BE2C (cell line): Measurements from ENCODE around the gene CEP57L1.
"Not testable (repeated sequence)": the region's sequence is repeated elsewhere in the genome, so short reads cannot be mapped to it uniquely, and the experiment has no call there.

ENCODE experiments used
- DNase-seq: peaks from one replicate; pipeline ENCODE4 v3.0.0-alpha.2; 2020
- H3K27me3 ChIP-seq: fragments of 250-450 bp; sonication (Bioruptor Pico); 2 replicates; pipeline ENCODE4 v1.5.1; 2020; ENCODE audit warnings: mild to moderate bottlenecking
- H3K36me3 ChIP-seq: fragments of 250-450 bp; sonication (Bioruptor Pico); 2 replicates; pipeline ENCODE4 v1.5.1; 2020; ENCODE audit warnings: mild to moderate bottlenecking
- H3K4me1 ChIP-seq: fragments of 250-450 bp; sonication (Bioruptor Pico); 2 replicates; pipeline ENCODE4 v1.5.1; 2020
- H3K4me3 ChIP-seq: 2 replicates; pipeline ENCODE4 v1.5.1; 2011; ENCODE audit warnings: low read depth, low read length
- H3K9me3 ChIP-seq: fragments of 250-450 bp; sonication (Bioruptor Pico); 2 replicates; pipeline ENCODE4 v1.5.1; 2020
- TF ChIP-seq, protein P1 (sequence below): IDR thresholded peaks from 2 replicates; pipeline ENCODE4 v1.5.1; 2012; ENCODE audit warnings: mild to moderate bottlenecking, low read depth, low read length

Gene CEP57L1

GRCh38 chr6:109182578-109182977 lies 87.3 kb downstream of the CEP57L1 start:
- Histone ChIP-seq H3K27me3 (peaks cover 3% of the 10 kb centered on the region; the same call in 1 of the 2 replicates), H3K4me3 (no peak overlapping the region), H3K9me3 (no peaks in the 10 kb centered on the region), H3K4me1 (no peaks in the 10 kb centered on the region), H3K36me3 (no peaks in the 10 kb centered on the region)
- TF ChIP-seq, protein P1, sequence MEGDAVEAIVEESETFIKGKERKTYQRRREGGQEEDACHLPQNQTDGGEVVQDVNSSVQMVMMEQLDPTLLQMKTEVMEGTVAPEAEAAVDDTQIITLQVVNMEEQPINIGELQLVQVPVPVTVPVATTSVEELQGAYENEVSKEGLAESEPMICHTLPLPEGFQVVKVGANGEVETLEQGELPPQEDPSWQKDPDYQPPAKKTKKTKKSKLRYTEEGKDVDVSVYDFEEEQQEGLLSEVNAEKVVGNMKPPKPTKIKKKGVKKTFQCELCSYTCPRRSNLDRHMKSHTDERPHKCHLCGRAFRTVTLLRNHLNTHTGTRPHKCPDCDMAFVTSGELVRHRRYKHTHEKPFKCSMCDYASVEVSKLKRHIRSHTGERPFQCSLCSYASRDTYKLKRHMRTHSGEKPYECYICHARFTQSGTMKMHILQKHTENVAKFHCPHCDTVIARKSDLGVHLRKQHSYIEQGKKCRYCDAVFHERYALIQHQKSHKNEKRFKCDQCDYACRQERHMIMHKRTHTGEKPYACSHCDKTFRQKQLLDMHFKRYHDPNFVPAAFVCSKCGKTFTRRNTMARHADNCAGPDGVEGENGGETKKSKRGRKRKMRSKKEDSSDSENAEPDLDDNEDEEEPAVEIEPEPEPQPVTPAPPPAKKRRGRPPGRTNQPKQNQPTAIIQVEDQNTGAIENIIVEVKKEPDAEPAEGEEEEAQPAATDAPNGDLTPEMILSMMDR: no peak
- DNase-seq: no peak

- no peak overlapping the region for H3K4me3 ChIP-seq
- TF ChIP-seq, protein P1: no peak
- peaks cover 3% of the 10 kb centered on the region; the same call in 1 of the 2 replicates for H3K27me3 ChIP-seq
- DNase-seq: no peak
- H3K36me3 ChIP-seq: no peaks in the 10 kb centered on the region
- H3K9me3 ChIP-seq: no peaks in the 10 kb centered on the region
- no peaks in the 10 kb centered on the region for H3K4me1 ChIP-seq
Measured at GRCh38 chr6:109183109-109183650, 87.9 kb downstream of the CEP57L1 start.

GRCh38 chr6:109184638-109185037 lies 89.3 kb downstream of the CEP57L1 start:
- no peak overlapping the region for H3K4me3 ChIP-seq
- no peaks in the 10 kb centered on the region for H3K36me3 ChIP-seq
- no peaks in the 10 kb centered on the region for H3K9me3 ChIP-seq
- DNase-seq: no peak
- H3K27me3 ChIP-seq: peaks cover 3% of the 10 kb centered on the region; the same call in 1 of the 2 replicates
- TF ChIP-seq, protein P1: no peak
- no peaks in the 10 kb centered on the region for H3K4me1 ChIP-seq

DNA sequence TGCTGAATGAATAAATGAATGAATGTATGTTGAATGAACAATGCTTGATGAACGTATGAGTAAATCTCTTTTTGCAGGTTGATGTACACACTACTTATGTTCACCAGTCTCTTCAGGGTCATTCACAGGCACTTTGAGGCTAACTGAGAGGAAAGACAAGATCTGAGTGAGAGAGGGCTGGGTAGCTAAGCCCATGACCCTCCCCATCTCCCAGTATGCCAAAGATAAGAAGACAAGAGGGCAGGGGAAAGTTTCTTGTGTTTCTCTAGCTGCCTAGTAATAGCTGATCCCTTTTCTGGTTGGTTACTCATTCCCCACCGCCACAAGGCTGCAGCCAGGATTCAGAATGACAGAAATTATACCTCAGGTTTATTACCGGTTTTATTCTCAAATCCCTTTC lies 90.7 kb downstream of the CEP57L1 start:
- no peak overlapping the region for H3K4me3 ChIP-seq
- no peak for DNase-seq
- H3K36me3 ChIP-seq: no peaks in the 10 kb centered on the region
- no peaks in the 10 kb centered on the region for H3K4me1 ChIP-seq
- H3K27me3 ChIP-seq: peaks cover 3% of the 10 kb centered on the region; the same call in 1 of the 2 replicates
- TF ChIP-seq, protein P1: no peak
- H3K9me3 ChIP-seq: no peaks in the 10 kb centered on the region

DNA sequence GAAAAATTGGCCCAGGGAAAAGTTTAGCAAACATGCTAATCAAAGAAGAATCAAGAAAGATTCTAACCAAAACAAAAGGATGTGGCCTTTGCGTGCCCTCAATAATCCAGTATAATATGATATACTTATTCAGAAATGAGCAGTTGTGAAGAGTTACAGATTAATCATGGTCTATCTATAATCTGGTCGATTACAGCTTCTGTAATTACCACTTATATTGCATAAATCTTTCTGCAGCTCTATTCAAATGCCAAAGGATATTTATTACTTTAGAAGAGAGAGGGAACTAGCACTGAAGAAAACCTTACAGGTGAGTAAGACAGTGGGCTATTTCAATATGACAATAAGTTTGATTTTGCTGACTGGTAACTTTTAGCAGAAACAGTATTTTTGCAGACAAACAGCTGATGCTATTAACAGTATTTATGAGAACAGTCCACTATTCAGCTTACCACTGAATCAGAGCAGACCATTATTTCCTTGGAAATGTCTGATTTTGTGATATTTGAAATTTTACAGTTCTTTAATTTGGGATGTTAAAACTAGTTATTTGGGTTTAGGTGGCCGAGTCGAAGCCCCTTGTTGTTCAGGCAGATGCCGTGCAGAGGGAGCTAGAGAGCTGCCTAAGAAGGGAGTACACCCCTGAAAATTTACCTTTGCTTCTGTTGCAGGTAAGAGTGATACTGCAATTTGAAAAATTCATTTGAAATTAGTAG lies 92.2 kb downstream of the CEP57L1 start:
- Histone ChIP-seq H3K36me3 (no peaks in the 10 kb centered on the region), H3K27me3 (peaks cover 3% of the 10 kb centered on the region; the same call in 1 of the 2 replicates), H3K9me3 (no peaks in the 10 kb centered on the region), H3K4me3 (no peak overlapping the region), H3K4me1 (no peaks in the 10 kb centered on the region)
- peak; percentile 40 for DNase-seq
- TF ChIP-seq, protein P1: peak; percentile 98

GRCh38 chr6:109188115-109188411 lies 92.8 kb downstream of the CEP57L1 start:
- H3K27me3 ChIP-seq: peaks cover 3% of the 10 kb centered on the region; the same call in 1 of the 2 replicates
- no peaks in the 10 kb centered on the region for H3K9me3 ChIP-seq
- H3K4me1 ChIP-seq: no peaks in the 10 kb centered on the region
- H3K4me3 ChIP-seq: no peak overlapping the region
- no peak for DNase-seq
- no peaks in the 10 kb centered on the region for H3K36me3 ChIP-seq
- TF ChIP-seq, protein P1: no peak

DNA sequence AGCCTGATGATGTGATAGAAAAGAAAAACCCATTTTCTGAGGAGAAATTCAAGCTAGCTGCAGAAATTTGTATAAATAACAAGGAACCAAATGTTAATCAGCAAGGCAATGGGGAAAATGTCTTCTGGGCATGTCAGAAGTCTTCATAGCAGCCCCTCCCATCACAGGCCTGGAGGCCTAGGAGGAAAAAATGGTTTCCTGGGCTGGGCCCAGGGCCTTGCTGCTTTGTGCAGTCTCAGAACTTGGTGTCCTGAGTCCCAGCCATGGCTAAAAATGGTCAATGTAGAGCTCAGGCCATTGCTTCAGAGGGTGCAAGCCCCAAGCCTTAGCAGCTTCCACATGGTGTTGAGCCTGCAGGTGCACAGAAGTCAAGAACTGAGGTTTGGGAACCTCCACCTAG lies 96.1 kb downstream of the CEP57L1 start:
- not testable (repeated sequence) for H3K4me3 ChIP-seq, H3K9me3 ChIP-seq, H3K36me3 ChIP-seq, DNase-seq, H3K27me3 ChIP-seq, H3K4me1 ChIP-seq
